IMR-90 (cell line): ENCODE results near the gene PHF21B. TPM values are rescaled to one million over a fixed set of nuclear protein-coding genes. Genes with fewer than 3 reads are reported as not detected.

Experiments used
- ATAC-seq: fragments of 200-7000 bp; cut with Tn5 transposase; 2 replicates; pipeline ENCODE4 v1.9.1; 2020; ENCODE audit warnings: low read depth, mild to moderate bottlenecking, moderate library complexity
- BruUV-seq: library from RNA; stranded (reverse); fragments of 400-500 nt; replicated peaks from 2 replicates; lab custom pipeline; 2021; lab: Mats Ljungman, UMichigan
- CTCF ChIA-PET: fragments of 300-600 bp; formaldehyde crosslinking; extraction: SDS; loops from one replicate; lab custom pipeline; 2021; ENCODE audit warnings: antibody characterized with exemption; lab: Yijun Ruan, JAX
- POLR2A ChIA-PET: fragments of 300-600 bp; sonication (Branson Sonifier 250); formaldehyde crosslinking; loops from one replicate; lab custom pipeline; 2022; ENCODE audit warnings: antibody characterized with exemption; ENCODE audit not compliant: unreplicated experiment; lab: Charles Lee
- DNase-seq: peaks from one replicate; pipeline ENCODE4 v3.0.0; 2013
- H2AFZ ChIP-seq: replicated peaks from 2 replicates; pipeline ENCODE3; 2013; ENCODE audit warnings: low read length, mild to moderate bottlenecking; ENCODE audit not compliant: poor library complexity
- H2AK5ac ChIP-seq: 2 replicates; pipeline ENCODE4 v1.6.1; 2013; ENCODE audit warnings: low read depth, low read length, inconsistent platforms
- H2AK9ac ChIP-seq: replicated peaks from 2 replicates; pipeline ENCODE3; 2013; ENCODE audit warnings: mild to moderate bottlenecking, low read depth, low read length, moderate library complexity; ENCODE audit not compliant: poor library complexity
- H2BK120ac ChIP-seq: 2 replicates; pipeline ENCODE4 v1.6.1; 2013; ENCODE audit warnings: low read depth, low read length, inconsistent platforms
- H2BK15ac ChIP-seq: 3 replicates; pipeline ENCODE4 v1.6.1; 2013; ENCODE audit warnings: low read depth, low read length, inconsistent platforms
- H2BK20ac ChIP-seq: 2 replicates; pipeline ENCODE4 v1.6.1; 2013; ENCODE audit warnings: low read depth, mild to moderate bottlenecking, inconsistent platforms, low read length, moderate library complexity
- H2BK5ac ChIP-seq: 2 replicates; pipeline ENCODE4 v1.6.1; 2013; ENCODE audit warnings: mild to moderate bottlenecking, low read depth, low read length, inconsistent platforms; ENCODE audit not compliant: poor library complexity, severe bottlenecking
- H3K14ac ChIP-seq: replicated peaks from 2 replicates; pipeline ENCODE4 v1.6.1; 2013; ENCODE audit warnings: low read depth, low read length, inconsistent platforms
- H3K18ac ChIP-seq: 2 replicates; pipeline ENCODE4 v1.6.1; 2013; ENCODE audit warnings: low read depth, low read length, control low read depth
- H3K23ac ChIP-seq: 2 replicates; pipeline ENCODE4 v1.6.1; 2013; ENCODE audit warnings: low read depth, low read length, inconsistent platforms
- H3K27ac ChIP-seq: 2 replicates; pipeline ENCODE4 v1.5.1; 2013; ENCODE audit warnings: mild to moderate bottlenecking, control low read depth, low read length; ENCODE audit not compliant: insufficient read depth
- H3K27me3 ChIP-seq: 2 replicates; pipeline ENCODE4 v1.6.1; 2013; ENCODE audit warnings: low read length; ENCODE audit not compliant: control insufficient read depth, insufficient read depth
- H3K36me3 ChIP-seq: 2 replicates; pipeline ENCODE4 v1.6.1; 2013; ENCODE audit warnings: low read length, mixed read lengths; ENCODE audit not compliant: control insufficient read depth, insufficient read depth
- H3K4ac ChIP-seq: 2 replicates; pipeline ENCODE4 v1.6.1; 2013; ENCODE audit warnings: low read depth, low read length, inconsistent platforms
- H3K4me1 ChIP-seq: 2 replicates; pipeline ENCODE4 v1.6.1; 2013; ENCODE audit warnings: low read length, mixed read lengths; ENCODE audit not compliant: control insufficient read depth, insufficient read depth
- H3K4me2 ChIP-seq: 2 replicates; pipeline ENCODE4 v1.6.1; 2013; ENCODE audit warnings: low read depth, mild to moderate bottlenecking, control low read depth, low read length, moderate library complexity
- H3K4me3 ChIP-seq: 2 replicates; pipeline ENCODE4 v1.5.1; 2013; ENCODE audit warnings: low read depth, mild to moderate bottlenecking, control low read depth, low read length, moderate library complexity; ENCODE audit not compliant: insufficient read depth
- H3K56ac ChIP-seq: 2 replicates; pipeline ENCODE4 v1.6.1; 2013; ENCODE audit warnings: low read length, inconsistent platforms; ENCODE audit not compliant: insufficient read depth; ENCODE audit errors: extremely low read depth
- H3K79me1 ChIP-seq, 2 experiments: 2 replicates each; pipeline ENCODE4 v1.6.1; 2013; ENCODE audit warnings: low read length in 2 of 2, inconsistent platforms in 1 of 2, low read depth in 1 of 2
- H3K9ac ChIP-seq: 2 replicates; pipeline ENCODE4 v1.6.1; 2013; ENCODE audit warnings: low read depth, low read length, control low read depth
- H3K9me1 ChIP-seq: 2 replicates; pipeline ENCODE4 v1.6.1; 2013; ENCODE audit warnings: low read length, inconsistent platforms; ENCODE audit not compliant: insufficient read depth
- H3K9me3 ChIP-seq: 2 replicates; pipeline ENCODE4 v1.6.1; 2013; ENCODE audit warnings: low read length; ENCODE audit not compliant: control insufficient read depth, insufficient read depth
- H4K20me1 ChIP-seq: 2 replicates; pipeline ENCODE4 v1.6.1; 2013; ENCODE audit warnings: low read length, inconsistent platforms; ENCODE audit not compliant: insufficient read depth
- H4K5ac ChIP-seq: 2 replicates; pipeline ENCODE4 v1.6.1; 2013; ENCODE audit warnings: mild to moderate bottlenecking, low read depth, low read length, control low read depth
- H4K8ac ChIP-seq, 2 experiments: 2 replicates each; pipeline ENCODE4 v1.6.1; 2013; ENCODE audit warnings: low read depth in 2 of 2, low read length in 2 of 2, control low read depth in 1 of 2, inconsistent platforms in 1 of 2
- H4K91ac ChIP-seq: 2 replicates; pipeline ENCODE4 v1.6.1; 2013; ENCODE audit warnings: low read depth, low read length, inconsistent platforms; ENCODE audit not compliant: insufficient read depth
- BHLHE40 ChIP-seq: fragments of 150-350 bp; IDR thresholded peaks from 2 replicates; pipeline ENCODE4 v1.6.1; 2016; ENCODE audit warnings: mild to moderate bottlenecking, low read depth, low read length
- CEBPB ChIP-seq: IDR thresholded peaks from 2 replicates; pipeline ENCODE4 v1.6.1; 2012; ENCODE audit warnings: low read depth, low read length, improper control_type of control experiment
- CHD1 ChIP-seq: IDR thresholded peaks from 2 replicates; pipeline ENCODE4 v1.6.1; 2012; ENCODE audit warnings: low read depth, low read length, improper control_type of control experiment
- FOS ChIP-seq: fragments of 150-350 bp; IDR thresholded peaks from 2 replicates; pipeline ENCODE4 v1.6.1; 2016; ENCODE audit warnings: low read depth, low read length
- MAZ ChIP-seq: IDR thresholded peaks from 2 replicates; pipeline ENCODE4 v1.6.1; 2012; ENCODE audit warnings: low read depth, mild to moderate bottlenecking, low read length, improper control_type of control experiment, moderate library complexity, borderline replicate concordance
- NFE2L2 ChIP-seq: fragments of 150-350 bp; IDR thresholded peaks from 2 replicates; pipeline ENCODE4 v1.6.1; 2016; ENCODE audit warnings: low read depth, mild to moderate bottlenecking, low read length
- RAD21 ChIP-seq: IDR thresholded peaks from 2 replicates; pipeline ENCODE4 v1.6.1; 2012; ENCODE audit warnings: low read length, improper control_type of control experiment
- RFX5 ChIP-seq: IDR thresholded peaks from 2 replicates; pipeline ENCODE4 v1.8.0; 2012; ENCODE audit warnings: low read depth, mild to moderate bottlenecking, low read length, moderate library complexity
- SMC3 ChIP-seq: fragments of 150-350 bp; IDR thresholded peaks from 2 replicates; pipeline ENCODE4 v1.6.1; 2016; ENCODE audit warnings: low read depth, mild to moderate bottlenecking, antibody characterized with exemption, low read length, moderate library complexity
- WGBS, 2 experiments: methylation state at CpG; one replicate each; pipeline versions ENCODE4 v1.1.5 to v1.1.7; 2013; ENCODE audit warnings: missing lambda C conversion rate in 2 of 2; ENCODE audit not compliant: insufficient read length in 1 of 2; ENCODE audit errors: extremely low coverage in 2 of 2; 5-methylcytosine and 5-hydroxymethylcytosine counted together
- dilution Hi-C: fragments of 300-500 bp; cut with HindIII; formaldehyde crosslinking; loops from one replicate; pipeline ENCODE4 v1.14.3; 2018; ENCODE audit warnings: low sequenced_read_pairs; ENCODE audit not compliant: unreplicated experiment
- in situ Hi-C: fragments of 300-500 bp; cut with MboI; formaldehyde crosslinking; loops from 3 replicates; pipeline ENCODE4 v1.14.3; 2019; ENCODE audit warnings: low sequenced_read_pairs, inconsistent platforms, mixed read lengths
- intact Hi-C: fragments of 100-400 bp; cut with micrococcal nuclease; formaldehyde crosslinking; loops from 2 replicates; pipeline ENCODE4 v1.10.0; 2022
- polyA plus RNA-seq, 3 experiments: library from polyadenylated mRNA; depleted of rRNA; stranded (reverse); fragments of >200 nt; gene quantifications; 2 replicates each; pipeline ENCODE4 v1.2.3, GENCODE V29; 2012; ENCODE audit warnings: low replicate concordance in 1 of 3
- total RNA-seq: library from RNA; depleted of rRNA; stranded (reverse); fragments of >200 nt; gene quantifications from 2 replicates; pipeline ENCODE4 v1.2.3, GENCODE V29; 2012

PHF21B gene
- total and polyA plus RNA-seq, 2 of the 4 experiments (the other 2 are of a cell fraction): 0.02 TPM; not detected in 1

DNA sequence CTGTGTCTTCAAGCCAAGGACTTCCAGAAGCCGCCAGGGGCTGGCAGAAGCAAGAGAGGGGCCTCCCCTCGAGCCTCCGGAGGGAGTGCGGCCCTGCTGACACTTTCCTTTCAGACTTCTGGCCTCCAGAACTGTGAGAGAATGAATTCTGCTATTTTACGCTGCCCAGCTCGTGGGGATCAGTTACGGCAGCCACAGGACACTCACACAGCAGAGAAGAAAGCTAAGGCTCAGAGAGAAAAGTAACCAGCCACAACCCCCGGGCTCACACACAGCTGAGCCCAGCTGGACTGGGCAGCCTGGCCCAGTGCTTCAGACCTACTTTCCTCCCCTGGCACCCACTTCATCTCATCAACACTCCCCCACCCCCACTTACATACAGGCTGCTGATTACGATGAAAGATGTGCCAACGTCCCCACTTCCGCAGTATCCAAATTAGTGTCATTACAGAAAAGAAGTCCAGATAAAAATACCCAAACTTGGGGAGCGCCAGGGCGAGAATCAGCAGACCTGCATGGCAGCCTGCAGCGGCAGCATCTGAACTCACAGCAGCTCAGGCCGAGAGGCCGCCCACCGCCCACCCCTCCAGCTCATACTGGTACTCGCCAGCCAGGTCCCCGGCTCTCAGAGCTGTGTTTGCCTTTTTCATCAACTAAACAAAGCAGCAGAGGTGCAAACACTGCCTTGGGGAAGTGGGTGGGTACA, 15.3 kb downstream of the PHF21B start:
- H2AFZ ChIP-seq: no peak overlapping the region
- no peak overlapping the region for H2BK120ac ChIP-seq
- TF ChIP-seq CHD1 (no peak), RFX5 (no peak), MAZ (no peak), BHLHE40 (no peak), SMC3 (no peak), NFE2L2 (no peak), CEBPB (no peak), FOS (no peak), RAD21 (no peak)
- H3K18ac ChIP-seq: no peak overlapping the region
- H3K79me1 ChIP-seq: no peaks in the 10 kb centered on the region
- H2BK15ac ChIP-seq: no peak overlapping the region
- H3K36me3 ChIP-seq: no peaks in the 10 kb centered on the region
- H3K4me3 ChIP-seq: no peak overlapping the region
- POLR2A ChIA-PET: no interaction called here
- no peak overlapping the region for H3K4me2 ChIP-seq
- H2BK5ac ChIP-seq: no peak overlapping the region
- H4K20me1 ChIP-seq: no peaks in the 10 kb centered on the region
- no peak overlapping the region for H3K56ac ChIP-seq
- no peaks in the 10 kb centered on the region for H3K4me1 ChIP-seq
- H3K9me3 ChIP-seq: peaks cover 2% of the 10 kb centered on the region; the same call in 1 of the 2 replicates
- DNase-seq (no peak), ATAC-seq (no peak)
- H4K91ac ChIP-seq: no peak overlapping the region
- H4K5ac ChIP-seq: no peak overlapping the region
- no peaks in the 10 kb centered on the region for H3K9me1 ChIP-seq
- no peak overlapping the region for H2BK20ac ChIP-seq
- no peak overlapping the region for H2AK5ac ChIP-seq
- WGBS, 2 experiments: 43% methylated on average over 3 of the region's 19 CpGs; no CpG with 5 or more reads in 1 of the 2 experiments
- no peak overlapping the region for H3K14ac ChIP-seq
- no peak overlapping the region for H3K23ac ChIP-seq
- dilution Hi-C loops (no loop called here), in situ Hi-C loops (loop anchor here (25.0 kb wide), 1 partner anchor 568 kb away; no protein-coding TSS in a partner anchor), intact Hi-C loops (no loop called here)
- peaks cover 57% of the 10 kb centered on the region for H3K27me3 ChIP-seq
- H3K9ac ChIP-seq: no peak overlapping the region
- CTCF ChIA-PET: no interaction called here
- no TSS peak for BruUV-seq
- H3K4ac ChIP-seq: no peak overlapping the region
- no peak overlapping the region for H4K8ac ChIP-seq
- no peak overlapping the region for H2AK9ac ChIP-seq
- H3K27ac ChIP-seq: no peak overlapping the region
